ENCODE results near the gene TMEM215. TPM values are rescaled to one million over a fixed set of nuclear protein-coding genes. Genes with fewer than 3 reads are reported as not detected.

TMEM215 gene
- total RNA-seq, 1 experiment from 2014 or later, result not detected

- TF ChIP-seq CTCF (IDR thresholded peaks at IDR 0.05; ENCODE audit: unreplicated experiment), result no peak
- no TSS peak for BruUV-seq (replicated peaks)
- H3K4me1 Mint-ChIP-seq (ENCODE audit: low read depth, unreplicated experiment), result no peaks in the 10 kb centered on the region
- CTCF ChIA-PET, result interaction anchor here (0.6 kb wide), 1 partner anchor 182 kb away, joined by 3 read pairs; no protein-coding TSS in a partner anchor
- intact Hi-C loops (cut with micrococcal nuclease; ENCODE audit: unreplicated experiment), result no loop called here
- no peaks in the 10 kb centered on the region for H3K36me3 Mint-ChIP-seq (ENCODE audit: insufficient read depth, unreplicated experiment)
- peaks cover 65% of the 10 kb centered on the region for H3K27me3 Mint-ChIP-seq (ENCODE audit: unreplicated experiment)
- H3K9me3 Mint-ChIP-seq (ENCODE audit: low read depth, unreplicated experiment), result no peaks in the 10 kb centered on the region
- no peak overlapping the region for H3K27ac Mint-ChIP-seq (ENCODE audit: unreplicated experiment)
- DNase-seq, result no peak
- H3K4me3 Mint-ChIP-seq (ENCODE audit: low read depth, unreplicated experiment), result no peak overlapping the region
These were observed 19.2 kb upstream of the TMEM215 start for GRCh38 chr9:32764139-32764538.

- no peaks in the 10 kb centered on the region for H3K36me3 Mint-ChIP-seq (ENCODE audit: insufficient read depth, unreplicated experiment)
- no peak for DNase-seq
- H3K27me3 Mint-ChIP-seq (ENCODE audit: unreplicated experiment), result peaks cover 91% of the 10 kb centered on the region
- no peak overlapping the region for H3K4me3 Mint-ChIP-seq (ENCODE audit: low read depth, unreplicated experiment)
- no peak for TF ChIP-seq CTCF (IDR thresholded peaks at IDR 0.05; ENCODE audit: unreplicated experiment)
- no peak overlapping the region for H3K27ac Mint-ChIP-seq (ENCODE audit: unreplicated experiment)
- H3K9me3 Mint-ChIP-seq (ENCODE audit: low read depth, unreplicated experiment), result peaks cover 8% of the 10 kb centered on the region
- intact Hi-C loops (cut with micrococcal nuclease; ENCODE audit: unreplicated experiment), result no loop called here
- no TSS peak for BruUV-seq (replicated peaks)
- CTCF ChIA-PET, result no interaction called here
- no peaks in the 10 kb centered on the region for H3K4me1 Mint-ChIP-seq (ENCODE audit: low read depth, unreplicated experiment)
These were observed 8.1 kb upstream of the TMEM215 start for GRCh38 chr9:32775283-32775682.

- Mint-ChIP-seq H3K4me3 (ENCODE audit: low read depth, unreplicated experiment) (no peak overlapping the region), H3K36me3 (ENCODE audit: insufficient read depth, unreplicated experiment) (no peaks in the 10 kb centered on the region), H3K4me1 (ENCODE audit: low read depth, unreplicated experiment) (no peaks in the 10 kb centered on the region), H3K27me3 (ENCODE audit: unreplicated experiment) (peaks cover 91% of the 10 kb centered on the region), H3K27ac (ENCODE audit: unreplicated experiment) (no peak overlapping the region), H3K9me3 (ENCODE audit: low read depth, unreplicated experiment) (peaks cover 8% of the 10 kb centered on the region)
- DNase-seq, result no peak
- CTCF ChIA-PET, result no interaction called here
- TF ChIP-seq CTCF (IDR thresholded peaks at IDR 0.05; ENCODE audit: unreplicated experiment), result no peak
- intact Hi-C loops (cut with micrococcal nuclease; ENCODE audit: unreplicated experiment), result no loop called here
- BruUV-seq (replicated peaks), result no TSS peak
These were observed 7.1 kb upstream of the TMEM215 start for GRCh38 chr9:32776201-32776600.

- no peaks in the 10 kb centered on the region for H3K9me3 Mint-ChIP-seq (ENCODE audit: low read depth, unreplicated experiment)
- DNase-seq, result no peak
- H3K36me3 Mint-ChIP-seq (ENCODE audit: insufficient read depth, unreplicated experiment), result no peaks in the 10 kb centered on the region
- CTCF ChIA-PET, result no interaction called here
- no TSS peak for BruUV-seq (replicated peaks)
- no peaks in the 10 kb centered on the region for H3K4me1 Mint-ChIP-seq (ENCODE audit: low read depth, unreplicated experiment)
- H3K27me3 Mint-ChIP-seq (ENCODE audit: unreplicated experiment), result peaks cover 67% of the 10 kb centered on the region
- intact Hi-C loops (cut with micrococcal nuclease; ENCODE audit: unreplicated experiment), result no loop called here
- no peak overlapping the region for H3K27ac Mint-ChIP-seq (ENCODE audit: unreplicated experiment)
- TF ChIP-seq CTCF (IDR thresholded peaks at IDR 0.05; ENCODE audit: unreplicated experiment), result no peak
- H3K4me3 Mint-ChIP-seq (ENCODE audit: low read depth, unreplicated experiment), result no peak overlapping the region
These were observed 718 bp upstream of the TMEM215 start for GRCh38 chr9:32782476-32783167.

All from Calu3 (cell line).